H1 (cell line): Measurements from ENCODE around the gene ANO2. TPM values are rescaled to one million over a fixed set of nuclear protein-coding genes. Genes with fewer than 3 reads are reported as not detected.

Source experiments
- CTCF ChIA-PET: fragments of 300-600 bp; sonication (Branson Sonifier 250); formaldehyde crosslinking; loops from one replicate; lab custom pipeline; 2021; ENCODE audit not compliant: partially characterized antibody; lab: Charles Lee
- POLR2A ChIA-PET: fragments of 300-600 bp; sonication (Branson Sonifier 250); formaldehyde crosslinking; loops from one replicate; lab custom pipeline; 2021; ENCODE audit warnings: inconsistent platforms; ENCODE audit not compliant: partially characterized antibody; lab: Charles Lee
- DNase-seq, 2 experiments: peaks; one replicate each; pipeline versions ENCODE4 v3.0.0 to v3.0.0-alpha.2; 2010 to 2022; ENCODE audit warnings: low spot score in 2 of 2, low read depth in 1 of 2, mixed read lengths in 1 of 2
- FAIRE-seq: peaks from 2 replicates; lab custom pipeline; 2011; peaks lifted over from hg19 to GRCh38; lab: Jason Lieb, UNC
- H2AFZ ChIP-seq: 2 replicates; pipeline ENCODE4 v1.8.1; 2012; ENCODE audit warnings: low read length, inconsistent platforms
- H2AK5ac ChIP-seq: 2 replicates; pipeline ENCODE4 v1.6.1; 2013; ENCODE audit warnings: low read depth, low read length
- H2BK120ac ChIP-seq: replicated peaks from 2 replicates; pipeline ENCODE3; 2013; ENCODE audit warnings: low read depth, low read length, inconsistent platforms
- H2BK12ac ChIP-seq: 2 replicates; pipeline ENCODE4 v1.6.1; 2013; ENCODE audit warnings: low read depth, low read length
- H2BK15ac ChIP-seq: 2 replicates; pipeline ENCODE4 v1.6.1; 2013; ENCODE audit warnings: low read length
- H2BK20ac ChIP-seq: 2 replicates; pipeline ENCODE4 v1.6.1; 2013; ENCODE audit warnings: low read length
- H2BK5ac ChIP-seq: 2 replicates; pipeline ENCODE4 v1.6.1; 2013; ENCODE audit warnings: low read depth, low read length
- H3K14ac ChIP-seq: 2 replicates; pipeline ENCODE4 v1.6.1; 2013; ENCODE audit warnings: inconsistent platforms; ENCODE audit not compliant: insufficient read length
- H3K18ac ChIP-seq: 2 replicates; pipeline ENCODE4 v1.6.1; 2013; ENCODE audit warnings: low read length; ENCODE audit errors: extremely low read depth
- H3K23ac ChIP-seq: 2 replicates; pipeline ENCODE4 v1.6.1; 2013; ENCODE audit warnings: inconsistent platforms; ENCODE audit not compliant: insufficient read length
- H3K23me2 ChIP-seq: 2 replicates; pipeline ENCODE4 v1.6.1; 2013; ENCODE audit warnings: low read depth, low read length
- H3K27ac ChIP-seq: 2 replicates; pipeline ENCODE4 v1.6.1; 2011; ENCODE audit warnings: low read depth, low read length, inconsistent platforms
- H3K27me3 ChIP-seq, 4 experiments: replicated peaks in 1 of 4; 1 replicate in 1 of 4; 2 replicates in 3 of 4; pipeline versions ENCODE4 v1.6.1 to v1.8.1; 2011 to 2013; ENCODE audit warnings: low read length in 3 of 4, mild to moderate bottlenecking in 3 of 4, inconsistent platforms in 2 of 4, mixed read lengths in 2 of 4, moderate library complexity in 1 of 4; ENCODE audit not compliant: control insufficient read depth in 3 of 4, insufficient read depth in 3 of 4; ENCODE audit errors: extremely low read depth in 1 of 4
- H3K36me3 ChIP-seq, 4 experiments: 2 replicates each; pipeline versions ENCODE4 v1.6.1 to v1.8.1; 2011 to 2013; ENCODE audit warnings: mild to moderate bottlenecking in 4 of 4, low read length in 3 of 4, moderate library complexity in 2 of 4, control low read depth in 1 of 4, inconsistent platforms in 1 of 4; ENCODE audit not compliant: insufficient read depth in 4 of 4, control insufficient read depth in 2 of 4
- H3K4ac ChIP-seq: replicated peaks from 2 replicates; pipeline ENCODE3; 2013; ENCODE audit warnings: low read length, low read depth, mixed read lengths, inconsistent platforms; ENCODE audit not compliant: insufficient read length
- H3K4me1 ChIP-seq, 4 experiments: replicated peaks in 1 of 4; 1 replicate in 1 of 4; 2 replicates in 3 of 4; pipeline versions ENCODE4 v1.6.1 to v1.8.1; 2011 to 2013; ENCODE audit warnings: low read length in 3 of 4, inconsistent platforms in 2 of 4, mixed read lengths in 1 of 4; ENCODE audit not compliant: insufficient read depth in 4 of 4, control insufficient read depth in 3 of 4
- H3K4me2 ChIP-seq, 2 experiments: 2 replicates each; pipeline versions ENCODE4 v1.6.1 to v1.8.1; 2011 to 2013; ENCODE audit warnings: low read depth in 2 of 2, low read length in 2 of 2, control low read depth in 1 of 2, inconsistent platforms in 1 of 2, mild to moderate bottlenecking in 1 of 2; ENCODE audit not compliant: insufficient read depth in 1 of 2
- H3K4me3 ChIP-seq, 4 experiments: fragments of 200-600, 300-600 bp in 1 of 4; sonication (generic), shearing (Covaris generic), sonication (Bioruptor Twin) in 1 of 4; 2 replicates each; pipeline versions ENCODE4 v1.5.1 to v1.8.1; 2011 to 2016; ENCODE audit warnings: low read length in 4 of 4, low read depth in 3 of 4, control low read depth in 2 of 4, inconsistent platforms in 2 of 4, mild to moderate bottlenecking in 2 of 4, mixed read lengths in 1 of 4, moderate library complexity in 1 of 4; ENCODE audit not compliant: insufficient read depth in 2 of 4; ENCODE audit errors: extremely low read depth in 1 of 4
- H3K56ac ChIP-seq: replicated peaks from 2 replicates; pipeline ENCODE3; 2013; ENCODE audit warnings: low read depth, mild to moderate bottlenecking, mixed read lengths, low read length, inconsistent platforms; ENCODE audit not compliant: insufficient read length
- H3K79me1 ChIP-seq: 2 replicates; pipeline ENCODE4 v1.6.1; 2013; ENCODE audit warnings: low read depth, low read length, control low read depth
- H3K79me2 ChIP-seq, 2 experiments: 2 replicates each; pipeline versions ENCODE4 v1.6.1 to v1.8.1; 2012 to 2013; ENCODE audit warnings: low read length in 2 of 2, mild to moderate bottlenecking in 2 of 2, inconsistent platforms in 1 of 2; ENCODE audit not compliant: insufficient read depth in 2 of 2, control insufficient read depth in 1 of 2
- H3K9ac ChIP-seq, 4 experiments: replicated peaks in 1 of 4; 1 replicate in 1 of 4; 2 replicates in 3 of 4; pipeline versions ENCODE4 v1.6.1 to v1.8.1; 2011 to 2013; ENCODE audit warnings: low read depth in 3 of 4, low read length in 3 of 4, control low read depth in 2 of 4, mild to moderate bottlenecking in 2 of 4, moderate library complexity in 2 of 4, inconsistent platforms in 1 of 4; ENCODE audit errors: extremely low read depth in 1 of 4
- H3K9me3 ChIP-seq, 2 experiments: 2 replicates each; pipeline versions ENCODE4 v1.6.1 to v1.8.1; 2012 to 2013; ENCODE audit warnings: mild to moderate bottlenecking in 2 of 2, moderate library complexity in 2 of 2, control low read depth in 1 of 2, inconsistent platforms in 1 of 2, low read depth in 1 of 2, low read length in 1 of 2, mixed read lengths in 1 of 2; ENCODE audit not compliant: insufficient read depth in 2 of 2
- H4K20me1 ChIP-seq, 2 experiments: replicated peaks in 1 of 2; 2 replicates each; pipeline versions ENCODE3 to v1.8.1; 2011 to 2013; ENCODE audit warnings: inconsistent platforms in 2 of 2, low read length in 2 of 2, mild to moderate bottlenecking in 1 of 2; ENCODE audit not compliant: insufficient read depth in 2 of 2, control insufficient read depth in 1 of 2
- H4K5ac ChIP-seq: 2 replicates; pipeline ENCODE4 v1.6.1; 2013; ENCODE audit warnings: low read length, low read depth, mixed read lengths, inconsistent platforms; ENCODE audit not compliant: insufficient read length
- H4K8ac ChIP-seq: 2 replicates; pipeline ENCODE4 v1.8.0; 2013; ENCODE audit warnings: mild to moderate bottlenecking, moderate library complexity, low read length, inconsistent platforms; ENCODE audit not compliant: insufficient read depth; ENCODE audit errors: extremely low read depth
- H4K91ac ChIP-seq: replicated peaks from 2 replicates; pipeline ENCODE3; 2013; ENCODE audit warnings: low read length, mixed read lengths, inconsistent platforms; ENCODE audit not compliant: insufficient read length
- CHD2 ChIP-seq: IDR thresholded peaks from 2 replicates; pipeline ENCODE4 v1.6.1; 2012; ENCODE audit warnings: low read length, improper control_type of control experiment
- HDAC2 ChIP-seq, 2 experiments: fragments of 300-600 bp in 1 of 2; sonication (generic) in 1 of 2; IDR thresholded peaks; 2 replicates each; pipeline ENCODE4 v1.6.1; 2011 to 2012; ENCODE audit warnings: low read depth in 2 of 2, low read length in 2 of 2, mild to moderate bottlenecking in 2 of 2, moderate library complexity in 2 of 2, borderline replicate concordance in 1 of 2, inconsistent platforms in 1 of 2
- JUND ChIP-seq: IDR thresholded peaks from 2 replicates; pipeline ENCODE4 v1.6.1; 2011; ENCODE audit warnings: mild to moderate bottlenecking, improper control_type of control experiment, low read length
- KDM5A ChIP-seq: fragments of 200-600 bp; IDR thresholded peaks from 2 replicates; pipeline ENCODE4 v1.7.1; 2012; ENCODE audit warnings: mild to moderate bottlenecking, low read length, inconsistent platforms, mixed read lengths
- POLR2A ChIP-seq, 2 experiments: IDR thresholded peaks; 1 replicate in 1 of 2; 2 replicates in 1 of 2; pipeline ENCODE4 v1.6.1; 2011; ENCODE audit warnings: low read depth in 2 of 2, low read length in 2 of 2, mild to moderate bottlenecking in 2 of 2; ENCODE audit errors: control extremely low read depth in 1 of 2
- POU5F1 ChIP-seq: IDR thresholded peaks from 2 replicates; pipeline ENCODE4 v1.6.1; 2011; ENCODE audit warnings: low read depth, mild to moderate bottlenecking, low read length, moderate library complexity
- RAD21 ChIP-seq, 2 experiments: IDR thresholded peaks in 1 of 2; conservative IDR thresholded peaks in 1 of 2; 2 replicates each; pipeline ENCODE4 v1.6.1; 2011; ENCODE audit warnings: low read depth in 2 of 2, low read length in 2 of 2, improper control_type of control experiment in 1 of 2, inconsistent platforms in 1 of 2, mild to moderate bottlenecking in 1 of 2, moderate library complexity in 1 of 2
- RNF2 ChIP-seq: fragments of 200-900, 300-1000 bp; sonication (generic); IDR thresholded peaks from 2 replicates; pipeline ENCODE4 v1.7.1; 2016; ENCODE audit warnings: borderline replicate concordance, low read depth, mild to moderate bottlenecking, antibody characterized with exemption, low read length; ENCODE audit not compliant: poor library complexity, severe bottlenecking; ENCODE audit errors: missing control alignments
- SAP30 ChIP-seq: fragments of 300-600 bp; sonication (generic); IDR thresholded peaks from 2 replicates; pipeline ENCODE4 v1.7.1; 2012; ENCODE audit warnings: low read length, moderate library complexity, mild to moderate bottlenecking, inconsistent platforms; ENCODE audit not compliant: insufficient read depth, insufficient replicate concordance
- SIX5 ChIP-seq: IDR thresholded peaks from 2 replicates; pipeline ENCODE4 v1.6.1; 2011; ENCODE audit warnings: mild to moderate bottlenecking, low read depth, low read length
- WGBS, 2 experiments: shearing (Covaris generic) in 1 of 2; methylation state at CpG; one replicate each; pipeline versions ENCODE4 v1.1.6 to v1.1.7; 2013 to 2015; ENCODE audit warnings: low lambda C conversion rate in 2 of 2, mixed read lengths in 2 of 2, inconsistent platforms in 1 of 2, low coverage in 1 of 2, missing lambda C conversion rate in 1 of 2; ENCODE audit not compliant: insufficient replicate concordance in 2 of 2, insufficient coverage in 1 of 2, insufficient read length in 1 of 2; ENCODE audit errors: extremely low coverage in 1 of 2, missing lambda C conversion rate in 1 of 2; 5-methylcytosine and 5-hydroxymethylcytosine counted together
- polyA plus RNA-seq, 7 experiments: library from polyadenylated mRNA; depleted of rRNA in 3 of 7; stranded (reverse) in 5 of 7; unstranded in 2 of 7; fragments of >200 nt in 5 of 7; fragments of 200-250 nt in 2 of 7; gene quantifications; 1 replicate in 5 of 7; 2 replicates in 1 of 7; 4 replicates in 1 of 7; pipeline versions ENCODE4 v1.2.1 to v1.2.3, GENCODE V29; 2011 to 2013; ENCODE audit warnings: missing spikeins in 2 of 7, mixed read lengths in 2 of 7
- total RNA-seq: library from RNA; stranded (reverse); fragmentation: NEBNext Ultra II Directional; extraction: Animal tissue kit (Norgen Biotek cat#: 25700); gene quantifications from 2 replicates; pipeline ENCODE4 v1.2.1, GENCODE V29; 2021
- TF ChIP-seq, protein P1 (sequence below), 3 experiments: IDR thresholded peaks; 1 replicate in 2 of 3; 2 replicates in 1 of 3; pipeline versions ENCODE4 v1.5.1 to v1.6.1; 2011; ENCODE audit warnings: low read length in 3 of 3, mild to moderate bottlenecking in 3 of 3, inconsistent platforms in 2 of 3, low read depth in 1 of 3, moderate library complexity in 1 of 3; ENCODE audit not compliant: insufficient read depth in 1 of 3; ENCODE audit errors: control extremely low read depth in 1 of 3

The ANO2 gene
- total and polyA plus RNA-seq, 2 of the 8 experiments (the other 6 are each of a cell fraction or from before 2014, with no cell fraction given) = 1.9 to 5.5 TPM

DNA sequence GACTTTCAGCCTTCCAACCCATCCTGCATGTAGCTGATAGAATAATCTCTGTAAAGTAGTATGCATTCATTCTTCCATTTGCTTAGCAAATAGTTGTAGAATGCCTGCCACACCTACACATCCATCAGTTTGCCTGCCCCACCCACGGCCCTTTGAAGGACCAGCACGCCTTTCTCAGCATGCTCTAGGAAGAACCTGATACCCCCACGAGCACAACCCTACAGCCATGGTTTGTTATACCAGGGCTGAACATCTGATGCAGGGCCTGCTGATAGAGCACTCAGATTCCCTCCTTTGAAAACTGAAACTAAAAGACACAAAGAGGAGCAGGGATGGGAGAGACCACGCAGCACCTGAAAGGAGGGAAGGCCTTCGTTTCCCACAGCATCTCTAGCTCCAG, 205.1 kb downstream of the ANO2 start:
- Histone ChIP-seq H4K5ac (no peak overlapping the region), H3K56ac (no peak overlapping the region), H3K79me2 (no peaks in the 10 kb centered on the region), H3K9ac (no peak overlapping the region), H3K36me3 (no peaks in the 10 kb centered on the region), H4K91ac (no peak overlapping the region), H3K27ac (no peak overlapping the region), H3K4me3 (no peak overlapping the region), H3K4ac (no peak overlapping the region), H3K23ac (no peak overlapping the region), H3K27me3 (no peaks in the 10 kb centered on the region), H3K4me2 (no peak overlapping the region), H4K8ac (no peak overlapping the region), H2BK12ac (no peak overlapping the region), H3K79me1 (no peaks in the 10 kb centered on the region), H2AK5ac (no peak overlapping the region), H3K14ac (no peak overlapping the region), H2BK120ac (no peak overlapping the region), H2AFZ (no peak overlapping the region), H2BK20ac (no peak overlapping the region), H3K4me1 (no peaks in the 10 kb centered on the region), H3K9me3 (no peaks in the 10 kb centered on the region), H2BK15ac (no peak overlapping the region), H2BK5ac (no peak overlapping the region), H4K20me1 (no peaks in the 10 kb centered on the region), H3K23me2 (no peaks in the 10 kb centered on the region), H3K18ac (no peak overlapping the region)
- CTCF ChIA-PET = interaction anchor here (0.7 to 7.7 kb wide), 6 partner anchors 10 to 337 kb away, joined by 3 to 134 read pairs (median 4); no protein-coding TSS in a partner anchor
- FAIRE-seq (no peak), DNase-seq (peak in 1 of 2 experiments; percentile 32)
- WGBS, 2 experiments = 85% methylated on average over 5 of the region's 5 CpGs; no CpG with 5 or more reads in 1 of the 2 experiments
- POLR2A ChIA-PET = no interaction called here
- no peak for TF ChIP-seq POLR2A (IDR thresholded peaks at IDR 0.05; ENCODE audit: control extremely low read depth in 1 of 2, low read depth in 2 of 2, low read length in 2 of 2)
- no peak for TF ChIP-seq POU5F1
- TF ChIP-seq SIX5 = no peak
- no peak for TF ChIP-seq KDM5A
- TF ChIP-seq CHD2 = no peak
- no peak for TF ChIP-seq HDAC2 (IDR thresholded peaks at IDR 0.05; ENCODE audit: borderline replicate concordance in 1 of 2, low read depth in 2 of 2, low read length in 2 of 2)
- no peak for TF ChIP-seq SAP30
- no peak for TF ChIP-seq RAD21 (IDR thresholded peaks at IDR 0.05 in 1 of 2, conservative IDR thresholded peaks at IDR 0.05 in 1 of 2; ENCODE audit: low read depth in 2 of 2, low read length in 2 of 2)
- TF ChIP-seq, protein P1, sequence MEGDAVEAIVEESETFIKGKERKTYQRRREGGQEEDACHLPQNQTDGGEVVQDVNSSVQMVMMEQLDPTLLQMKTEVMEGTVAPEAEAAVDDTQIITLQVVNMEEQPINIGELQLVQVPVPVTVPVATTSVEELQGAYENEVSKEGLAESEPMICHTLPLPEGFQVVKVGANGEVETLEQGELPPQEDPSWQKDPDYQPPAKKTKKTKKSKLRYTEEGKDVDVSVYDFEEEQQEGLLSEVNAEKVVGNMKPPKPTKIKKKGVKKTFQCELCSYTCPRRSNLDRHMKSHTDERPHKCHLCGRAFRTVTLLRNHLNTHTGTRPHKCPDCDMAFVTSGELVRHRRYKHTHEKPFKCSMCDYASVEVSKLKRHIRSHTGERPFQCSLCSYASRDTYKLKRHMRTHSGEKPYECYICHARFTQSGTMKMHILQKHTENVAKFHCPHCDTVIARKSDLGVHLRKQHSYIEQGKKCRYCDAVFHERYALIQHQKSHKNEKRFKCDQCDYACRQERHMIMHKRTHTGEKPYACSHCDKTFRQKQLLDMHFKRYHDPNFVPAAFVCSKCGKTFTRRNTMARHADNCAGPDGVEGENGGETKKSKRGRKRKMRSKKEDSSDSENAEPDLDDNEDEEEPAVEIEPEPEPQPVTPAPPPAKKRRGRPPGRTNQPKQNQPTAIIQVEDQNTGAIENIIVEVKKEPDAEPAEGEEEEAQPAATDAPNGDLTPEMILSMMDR (IDR thresholded peaks at IDR 0.05; ENCODE audit: control extremely low read depth in 1 of 3, insufficient read depth in 1 of 3, low read depth in 1 of 3, low read length in 3 of 3) = no peak
- no peak for TF ChIP-seq RNF2
- no peak for TF ChIP-seq JUND
